Panc1 (cell line): ENCODE results near the gene ENTPD8.

ENCODE experiments used
- CTCF ChIP-seq: fragments of 450-650 bp; IDR thresholded peaks from 2 replicates; pipeline ENCODE4 v1.5.1; 2017; ENCODE audit warnings: mild to moderate bottlenecking
- TF ChIP-seq, protein P1 (sequence below), 2 experiments: IDR thresholded peaks; 2 replicates each; pipeline ENCODE4 v1.6.1; 2011 to 2012; ENCODE audit warnings: low read depth in 2 of 2, control low read depth in 1 of 2, low read length in 1 of 2, mild to moderate bottlenecking in 1 of 2, moderate library complexity in 1 of 2; ENCODE audit not compliant: insufficient read depth in 1 of 2

DNA sequence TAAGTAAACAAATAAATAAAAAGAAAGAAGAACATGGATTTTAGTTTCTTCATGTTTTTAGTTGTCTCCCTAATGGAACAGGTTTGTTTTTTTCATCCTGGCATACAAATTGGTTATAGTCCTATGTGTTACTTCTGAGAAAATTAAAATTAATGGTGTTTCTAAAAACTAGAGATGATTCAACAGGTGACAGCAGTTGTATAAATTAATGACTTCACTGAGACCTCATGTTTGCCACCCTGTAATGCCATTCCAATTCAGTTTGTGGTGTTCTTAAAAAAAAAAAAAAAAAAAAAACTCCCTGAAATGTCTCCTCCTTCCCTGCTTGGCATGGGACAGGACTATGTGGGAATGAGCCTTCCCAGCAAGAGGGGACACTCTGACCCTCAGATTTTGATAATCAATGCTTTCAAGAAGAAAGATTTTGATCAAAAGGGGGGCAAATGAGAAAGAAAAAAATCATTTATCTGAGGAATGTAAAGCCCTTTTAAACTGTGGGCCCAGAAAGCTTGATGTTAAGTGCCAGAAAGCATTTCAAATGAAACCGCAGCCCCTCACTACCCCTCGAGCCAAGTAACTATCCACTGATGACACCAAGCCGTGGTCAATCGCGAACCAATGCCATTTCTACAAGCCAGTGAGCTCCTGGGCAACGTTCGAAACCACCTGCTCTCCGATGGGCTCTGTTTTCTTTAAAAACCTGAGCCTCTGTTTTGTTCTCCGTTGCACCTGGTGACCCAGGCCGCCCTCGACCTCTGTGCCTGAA, 19.1 kb downstream of the ENTPD8 start:
- TF ChIP-seq, protein P1, sequence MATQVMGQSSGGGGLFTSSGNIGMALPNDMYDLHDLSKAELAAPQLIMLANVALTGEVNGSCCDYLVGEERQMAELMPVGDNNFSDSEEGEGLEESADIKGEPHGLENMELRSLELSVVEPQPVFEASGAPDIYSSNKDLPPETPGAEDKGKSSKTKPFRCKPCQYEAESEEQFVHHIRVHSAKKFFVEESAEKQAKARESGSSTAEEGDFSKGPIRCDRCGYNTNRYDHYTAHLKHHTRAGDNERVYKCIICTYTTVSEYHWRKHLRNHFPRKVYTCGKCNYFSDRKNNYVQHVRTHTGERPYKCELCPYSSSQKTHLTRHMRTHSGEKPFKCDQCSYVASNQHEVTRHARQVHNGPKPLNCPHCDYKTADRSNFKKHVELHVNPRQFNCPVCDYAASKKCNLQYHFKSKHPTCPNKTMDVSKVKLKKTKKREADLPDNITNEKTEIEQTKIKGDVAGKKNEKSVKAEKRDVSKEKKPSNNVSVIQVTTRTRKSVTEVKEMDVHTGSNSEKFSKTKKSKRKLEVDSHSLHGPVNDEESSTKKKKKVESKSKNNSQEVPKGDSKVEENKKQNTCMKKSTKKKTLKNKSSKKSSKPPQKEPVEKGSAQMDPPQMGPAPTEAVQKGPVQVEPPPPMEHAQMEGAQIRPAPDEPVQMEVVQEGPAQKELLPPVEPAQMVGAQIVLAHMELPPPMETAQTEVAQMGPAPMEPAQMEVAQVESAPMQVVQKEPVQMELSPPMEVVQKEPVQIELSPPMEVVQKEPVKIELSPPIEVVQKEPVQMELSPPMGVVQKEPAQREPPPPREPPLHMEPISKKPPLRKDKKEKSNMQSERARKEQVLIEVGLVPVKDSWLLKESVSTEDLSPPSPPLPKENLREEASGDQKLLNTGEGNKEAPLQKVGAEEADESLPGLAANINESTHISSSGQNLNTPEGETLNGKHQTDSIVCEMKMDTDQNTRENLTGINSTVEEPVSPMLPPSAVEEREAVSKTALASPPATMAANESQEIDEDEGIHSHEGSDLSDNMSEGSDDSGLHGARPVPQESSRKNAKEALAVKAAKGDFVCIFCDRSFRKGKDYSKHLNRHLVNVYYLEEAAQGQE (IDR thresholded peaks at IDR 0.05; ENCODE audit: insufficient read depth in 1 of 2, low read depth in 2 of 2, low read length in 1 of 2): no peak
- no peak for TF ChIP-seq CTCF
